K562 (cell line): Measurements from ENCODE around the gene SVEP1. TPM values are rescaled to one million over a fixed set of nuclear protein-coding genes. Genes with fewer than 3 reads are reported as not detected.
A peak's percentile ranks its signal among the peaks of the same experiment; 100 is the strongest.

Source experiments
- CCNT2 ChIP-seq: IDR thresholded peaks from 2 replicates; pipeline ENCODE4 v1.6.1; 2011; ENCODE audit warnings: borderline replicate concordance, low read depth, mild to moderate bottlenecking, moderate library complexity, mixed read lengths, low read length; ENCODE audit not compliant: insufficient read length; ENCODE audit errors: extremely low read depth
- CREM ChIP-seq: IDR thresholded peaks from 2 replicates; pipeline ENCODE4 v1.6.1; 2014; ENCODE audit warnings: antibody characterized with exemption, low read depth
- ETS1 ChIP-seq: conservative IDR thresholded peaks from 2 replicates; pipeline ENCODE4 v1.6.1; 2011; ENCODE audit warnings: low read depth, mild to moderate bottlenecking, low read length; ENCODE audit not compliant: control insufficient read depth
- MEF2A ChIP-seq: IDR thresholded peaks from 2 replicates; pipeline ENCODE4 v1.6.1; 2011; ENCODE audit warnings: low read depth, mild to moderate bottlenecking, low read length, moderate library complexity; ENCODE audit not compliant: control insufficient read depth
- ZBTB17 ChIP-seq: fragments of 450-650 bp; formaldehyde crosslinking; IDR thresholded peaks from 2 replicates; pipeline ENCODE4 v1.4.0; 2020; ENCODE audit warnings: mild to moderate bottlenecking
- ZNF431 ChIP-seq: sonication (generic); formaldehyde crosslinking; IDR thresholded peaks from 2 replicates; pipeline ENCODE4 v1.8.0; 2022; ENCODE audit warnings: mild to moderate bottlenecking, missing genetic modification reagents
- polyA plus RNA-seq, 8 experiments: library from polyadenylated mRNA; depleted of rRNA in 4 of 8; stranded (reverse) in 5 of 8; unstranded in 3 of 8; fragments of >200 nt; fragmentation: Nextera tagmentation in 2 of 8; fragmentation: Illumina TruSeq in 1 of 8; extraction: Ambion mirVana in 2 of 8; extraction: Trizol in 1 of 8; gene quantifications; 2 replicates each; pipeline versions ENCODE4 v1.2.1 to v1.2.3, GENCODE V29; 2011 to 2014; ENCODE audit warnings: inconsistent platforms in 1 of 8, missing spikeins in 1 of 8
- total RNA-seq, 7 experiments: library from RNA; depleted of rRNA in 6 of 7; stranded (reverse); fragments of >200 nt in 6 of 7; fragmentation: Illumina TruSeq in 2 of 7; extraction: Trizol in 2 of 7; gene quantifications; 2 replicates each; pipeline versions ENCODE4 v1.2.1 to v1.2.3, GENCODE V29; 2011 to 2021; ENCODE audit warnings: low replicate concordance in 1 of 7
- TF ChIP-seq, protein P1 (sequence below): fragments of 250-450 bp; sonication (Bioruptor Pico); IDR thresholded peaks from 2 replicates; pipeline ENCODE4 v1.4.0; 2020; ENCODE audit warnings: mild to moderate bottlenecking, moderate library complexity
- TF ChIP-seq, protein P2 (sequence below): fragments of 450-650 bp; IDR thresholded peaks from 2 replicates; pipeline ENCODE4 v1.6.1; 2016; ENCODE audit warnings: mild to moderate bottlenecking
- TF ChIP-seq, protein P3 (sequence below): fragments of 450-650 bp; IDR thresholded peaks from 2 replicates; pipeline ENCODE4 v1.7.1; 2018; ENCODE audit warnings: mild to moderate bottlenecking, low read depth; ENCODE audit not compliant: partially characterized antibody
- TF ChIP-seq, protein P4 (sequence below): sonication (generic); formaldehyde crosslinking; IDR thresholded peaks from 2 replicates; pipeline ENCODE4 v1.8.0; 2023; ENCODE audit warnings: missing genetic modification reagents, mild to moderate bottlenecking, borderline replicate concordance

The SVEP1 gene
- total and polyA plus RNA-seq, 9 of the 15 experiments (the other 6 are each of a cell fraction or from before 2014, with no cell fraction given), result 0.20 to 0.84 (median 0.43) TPM

GRCh38 chr9:110371411-110372007, 208.0 kb downstream of the SVEP1 start (continued):
- peak; percentile 93 for TF ChIP-seq CCNT2
- TF ChIP-seq, protein P1, sequence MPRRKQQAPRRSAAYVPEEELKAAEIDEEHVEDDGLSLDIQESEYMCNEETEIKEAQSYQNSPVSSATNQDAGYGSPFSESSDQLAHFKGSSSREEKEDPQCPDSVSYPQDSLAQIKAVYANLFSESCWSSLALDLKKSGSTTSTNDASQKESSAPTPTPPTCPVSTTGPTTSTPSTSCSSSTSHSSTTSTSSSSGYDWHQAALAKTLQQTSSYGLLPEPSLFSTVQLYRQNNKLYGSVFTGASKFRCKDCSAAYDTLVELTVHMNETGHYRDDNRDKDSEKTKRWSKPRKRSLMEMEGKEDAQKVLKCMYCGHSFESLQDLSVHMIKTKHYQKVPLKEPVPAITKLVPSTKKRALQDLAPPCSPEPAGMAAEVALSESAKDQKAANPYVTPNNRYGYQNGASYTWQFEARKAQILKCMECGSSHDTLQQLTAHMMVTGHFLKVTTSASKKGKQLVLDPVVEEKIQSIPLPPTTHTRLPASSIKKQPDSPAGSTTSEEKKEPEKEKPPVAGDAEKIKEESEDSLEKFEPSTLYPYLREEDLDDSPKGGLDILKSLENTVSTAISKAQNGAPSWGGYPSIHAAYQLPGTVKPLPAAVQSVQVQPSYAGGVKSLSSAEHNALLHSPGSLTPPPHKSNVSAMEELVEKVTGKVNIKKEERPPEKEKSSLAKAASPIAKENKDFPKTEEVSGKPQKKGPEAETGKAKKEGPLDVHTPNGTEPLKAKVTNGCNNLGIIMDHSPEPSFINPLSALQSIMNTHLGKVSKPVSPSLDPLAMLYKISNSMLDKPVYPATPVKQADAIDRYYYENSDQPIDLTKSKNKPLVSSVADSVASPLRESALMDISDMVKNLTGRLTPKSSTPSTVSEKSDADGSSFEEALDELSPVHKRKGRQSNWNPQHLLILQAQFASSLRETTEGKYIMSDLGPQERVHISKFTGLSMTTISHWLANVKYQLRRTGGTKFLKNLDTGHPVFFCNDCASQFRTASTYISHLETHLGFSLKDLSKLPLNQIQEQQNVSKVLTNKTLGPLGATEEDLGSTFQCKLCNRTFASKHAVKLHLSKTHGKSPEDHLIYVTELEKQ (CRISPR knock-in tag), result no peak
- TF ChIP-seq ZBTB17 (CRISPR knock-in tag), result peak; percentile 78; the same call in 1 of the 2 replicates
- TF ChIP-seq MEF2A, result peak; percentile 52; the same call in 1 of the 2 replicates
- TF ChIP-seq ETS1, result no peak
- no peak for TF ChIP-seq ZNF431 (CRISPR knock-in tag)
- TF ChIP-seq, protein P2, sequence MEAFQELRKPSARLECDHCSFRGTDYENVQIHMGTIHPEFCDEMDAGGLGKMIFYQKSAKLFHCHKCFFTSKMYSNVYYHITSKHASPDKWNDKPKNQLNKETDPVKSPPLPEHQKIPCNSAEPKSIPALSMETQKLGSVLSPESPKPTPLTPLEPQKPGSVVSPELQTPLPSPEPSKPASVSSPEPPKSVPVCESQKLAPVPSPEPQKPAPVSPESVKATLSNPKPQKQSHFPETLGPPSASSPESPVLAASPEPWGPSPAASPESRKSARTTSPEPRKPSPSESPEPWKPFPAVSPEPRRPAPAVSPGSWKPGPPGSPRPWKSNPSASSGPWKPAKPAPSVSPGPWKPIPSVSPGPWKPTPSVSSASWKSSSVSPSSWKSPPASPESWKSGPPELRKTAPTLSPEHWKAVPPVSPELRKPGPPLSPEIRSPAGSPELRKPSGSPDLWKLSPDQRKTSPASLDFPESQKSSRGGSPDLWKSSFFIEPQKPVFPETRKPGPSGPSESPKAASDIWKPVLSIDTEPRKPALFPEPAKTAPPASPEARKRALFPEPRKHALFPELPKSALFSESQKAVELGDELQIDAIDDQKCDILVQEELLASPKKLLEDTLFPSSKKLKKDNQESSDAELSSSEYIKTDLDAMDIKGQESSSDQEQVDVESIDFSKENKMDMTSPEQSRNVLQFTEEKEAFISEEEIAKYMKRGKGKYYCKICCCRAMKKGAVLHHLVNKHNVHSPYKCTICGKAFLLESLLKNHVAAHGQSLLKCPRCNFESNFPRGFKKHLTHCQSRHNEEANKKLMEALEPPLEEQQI, result peak; percentile 97
- TF ChIP-seq, protein P3, sequence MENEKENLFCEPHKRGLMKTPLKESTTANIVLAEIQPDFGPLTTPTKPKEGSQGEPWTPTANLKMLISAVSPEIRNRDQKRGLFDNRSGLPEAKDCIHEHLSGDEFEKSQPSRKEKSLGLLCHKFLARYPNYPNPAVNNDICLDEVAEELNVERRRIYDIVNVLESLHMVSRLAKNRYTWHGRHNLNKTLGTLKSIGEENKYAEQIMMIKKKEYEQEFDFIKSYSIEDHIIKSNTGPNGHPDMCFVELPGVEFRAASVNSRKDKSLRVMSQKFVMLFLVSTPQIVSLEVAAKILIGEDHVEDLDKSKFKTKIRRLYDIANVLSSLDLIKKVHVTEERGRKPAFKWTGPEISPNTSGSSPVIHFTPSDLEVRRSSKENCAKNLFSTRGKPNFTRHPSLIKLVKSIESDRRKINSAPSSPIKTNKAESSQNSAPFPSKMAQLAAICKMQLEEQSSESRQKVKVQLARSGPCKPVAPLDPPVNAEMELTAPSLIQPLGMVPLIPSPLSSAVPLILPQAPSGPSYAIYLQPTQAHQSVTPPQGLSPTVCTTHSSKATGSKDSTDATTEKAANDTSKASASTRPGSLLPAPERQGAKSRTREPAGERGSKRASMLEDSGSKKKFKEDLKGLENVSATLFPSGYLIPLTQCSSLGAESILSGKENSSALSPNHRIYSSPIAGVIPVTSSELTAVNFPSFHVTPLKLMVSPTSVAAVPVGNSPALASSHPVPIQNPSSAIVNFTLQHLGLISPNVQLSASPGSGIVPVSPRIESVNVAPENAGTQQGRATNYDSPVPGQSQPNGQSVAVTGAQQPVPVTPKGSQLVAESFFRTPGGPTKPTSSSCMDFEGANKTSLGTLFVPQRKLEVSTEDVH, result no peak
- TF ChIP-seq, protein P4, sequence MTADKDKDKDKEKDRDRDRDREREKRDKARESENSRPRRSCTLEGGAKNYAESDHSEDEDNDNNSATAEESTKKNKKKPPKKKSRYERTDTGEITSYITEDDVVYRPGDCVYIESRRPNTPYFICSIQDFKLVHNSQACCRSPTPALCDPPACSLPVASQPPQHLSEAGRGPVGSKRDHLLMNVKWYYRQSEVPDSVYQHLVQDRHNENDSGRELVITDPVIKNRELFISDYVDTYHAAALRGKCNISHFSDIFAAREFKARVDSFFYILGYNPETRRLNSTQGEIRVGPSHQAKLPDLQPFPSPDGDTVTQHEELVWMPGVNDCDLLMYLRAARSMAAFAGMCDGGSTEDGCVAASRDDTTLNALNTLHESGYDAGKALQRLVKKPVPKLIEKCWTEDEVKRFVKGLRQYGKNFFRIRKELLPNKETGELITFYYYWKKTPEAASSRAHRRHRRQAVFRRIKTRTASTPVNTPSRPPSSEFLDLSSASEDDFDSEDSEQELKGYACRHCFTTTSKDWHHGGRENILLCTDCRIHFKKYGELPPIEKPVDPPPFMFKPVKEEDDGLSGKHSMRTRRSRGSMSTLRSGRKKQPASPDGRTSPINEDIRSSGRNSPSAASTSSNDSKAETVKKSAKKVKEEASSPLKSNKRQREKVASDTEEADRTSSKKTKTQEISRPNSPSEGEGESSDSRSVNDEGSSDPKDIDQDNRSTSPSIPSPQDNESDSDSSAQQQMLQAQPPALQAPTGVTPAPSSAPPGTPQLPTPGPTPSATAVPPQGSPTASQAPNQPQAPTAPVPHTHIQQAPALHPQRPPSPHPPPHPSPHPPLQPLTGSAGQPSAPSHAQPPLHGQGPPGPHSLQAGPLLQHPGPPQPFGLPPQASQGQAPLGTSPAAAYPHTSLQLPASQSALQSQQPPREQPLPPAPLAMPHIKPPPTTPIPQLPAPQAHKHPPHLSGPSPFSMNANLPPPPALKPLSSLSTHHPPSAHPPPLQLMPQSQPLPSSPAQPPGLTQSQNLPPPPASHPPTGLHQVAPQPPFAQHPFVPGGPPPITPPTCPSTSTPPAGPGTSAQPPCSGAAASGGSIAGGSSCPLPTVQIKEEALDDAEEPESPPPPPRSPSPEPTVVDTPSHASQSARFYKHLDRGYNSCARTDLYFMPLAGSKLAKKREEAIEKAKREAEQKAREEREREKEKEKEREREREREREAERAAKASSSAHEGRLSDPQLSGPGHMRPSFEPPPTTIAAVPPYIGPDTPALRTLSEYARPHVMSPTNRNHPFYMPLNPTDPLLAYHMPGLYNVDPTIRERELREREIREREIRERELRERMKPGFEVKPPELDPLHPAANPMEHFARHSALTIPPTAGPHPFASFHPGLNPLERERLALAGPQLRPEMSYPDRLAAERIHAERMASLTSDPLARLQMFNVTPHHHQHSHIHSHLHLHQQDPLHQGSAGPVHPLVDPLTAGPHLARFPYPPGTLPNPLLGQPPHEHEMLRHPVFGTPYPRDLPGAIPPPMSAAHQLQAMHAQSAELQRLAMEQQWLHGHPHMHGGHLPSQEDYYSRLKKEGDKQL (CRISPR knock-in tag), result no peak
- peak; percentile 75 for TF ChIP-seq CREM
